SK-N-SH treated with all-trans-retinoic acid at 6 μM for 48 hours (cell line): ENCODE data around the gene NR2E3.

Source experiments
- ATAC-seq: fragments of 200-7000 bp; cut with Tn5 transposase; 3 replicates; pipeline ENCODE4 v1.9.1; 2020; ENCODE audit warnings: mild to moderate bottlenecking, moderate library complexity
- ARNTL ChIP-seq: fragments of 450-650 bp; formaldehyde crosslinking; IDR thresholded peaks from 2 replicates; pipeline ENCODE4 v1.5.0; 2020; ENCODE audit warnings: low read depth, mild to moderate bottlenecking, moderate library complexity, borderline replicate concordance
- CREB5 ChIP-seq: fragments of 250-450 bp; sonication (Bioruptor Pico); IDR thresholded peaks from 2 replicates; pipeline ENCODE4 v1.5.1; 2020; ENCODE audit warnings: low read depth, mild to moderate bottlenecking, moderate library complexity
- CSDC2 ChIP-seq: fragments of 250-450 bp; sonication (Bioruptor Pico); IDR thresholded peaks from 2 replicates; pipeline ENCODE4 v1.5.0; 2020; ENCODE audit warnings: mild to moderate bottlenecking, moderate library complexity
- CSRNP3 ChIP-seq: fragments of 250-450 bp; sonication (Bioruptor Pico); IDR thresholded peaks from 2 replicates; pipeline ENCODE4 v1.5.1; 2021; ENCODE audit warnings: mild to moderate bottlenecking, moderate library complexity
- ESRRG ChIP-seq: fragments of 250-450 bp; sonication (Bioruptor Pico); IDR thresholded peaks from 2 replicates; pipeline ENCODE4 v1.6.1; 2021; ENCODE audit warnings: mild to moderate bottlenecking
- GLIS3 ChIP-seq: fragments of 250-450 bp; sonication (Bioruptor Pico); IDR thresholded peaks from 2 replicates; pipeline ENCODE4 v1.5.0; 2020; ENCODE audit warnings: mild to moderate bottlenecking, moderate library complexity
- ISL1 ChIP-seq: fragments of 250-450 bp; sonication (Bioruptor Pico); IDR thresholded peaks from 2 replicates; pipeline ENCODE4 v2.1.2; 2022; ENCODE audit warnings: mild to moderate bottlenecking, moderate library complexity
- OSR1 ChIP-seq: fragments of 250-450 bp; sonication (Bioruptor Pico); IDR thresholded peaks from 2 replicates; pipeline ENCODE4 v1.8.0; 2022; ENCODE audit warnings: moderate library complexity, mild to moderate bottlenecking, inconsistent platforms
- PATZ1 ChIP-seq: fragments of 250-450 bp; sonication (Bioruptor Pico); IDR thresholded peaks from 2 replicates; pipeline ENCODE4 v1.8.0; 2020; ENCODE audit warnings: mild to moderate bottlenecking, moderate library complexity, borderline replicate concordance
- PPARA ChIP-seq: fragments of 250-450 bp; sonication (Bioruptor Pico); IDR thresholded peaks from 2 replicates; pipeline ENCODE4 v1.5.0; 2020; ENCODE audit warnings: mild to moderate bottlenecking, borderline replicate concordance
- RARB ChIP-seq: fragments of 250-450 bp; sonication (Bioruptor Pico); IDR thresholded peaks from 2 replicates; pipeline ENCODE4 v1.8.0; 2021; ENCODE audit warnings: mild to moderate bottlenecking, moderate library complexity
- SNAI2 ChIP-seq: fragments of 250-450 bp; sonication (Bioruptor Pico); IDR thresholded peaks from 2 replicates; pipeline ENCODE4 v1.5.0; 2020; ENCODE audit warnings: mild to moderate bottlenecking, moderate library complexity
- TCF4 ChIP-seq: fragments of 250-450 bp; sonication (Bioruptor Pico); IDR thresholded peaks from 2 replicates; pipeline ENCODE4 v1.8.0; 2021; ENCODE audit warnings: mild to moderate bottlenecking, moderate library complexity, borderline replicate concordance
- TOX ChIP-seq: fragments of 250-450 bp; sonication (Bioruptor Pico); IDR thresholded peaks from 2 replicates; pipeline ENCODE4 v1.8.0; 2021; ENCODE audit warnings: mild to moderate bottlenecking, moderate library complexity, borderline replicate concordance
- TSHZ2 ChIP-seq: fragments of 250-450 bp; sonication (Bioruptor Pico); IDR thresholded peaks from 2 replicates; pipeline ENCODE4 v1.5.0; 2020; ENCODE audit warnings: mild to moderate bottlenecking, moderate library complexity
- ZC3H10 ChIP-seq: fragments of 250-450 bp; sonication (Bioruptor Pico); IDR thresholded peaks from 2 replicates; pipeline ENCODE4 v1.5.1; 2021; ENCODE audit warnings: mild to moderate bottlenecking, moderate library complexity
- ZFP3 ChIP-seq: fragments of 250-450 bp; sonication (Bioruptor Pico); IDR thresholded peaks from 2 replicates; pipeline ENCODE4 v1.5.0; 2020; ENCODE audit warnings: mild to moderate bottlenecking, moderate library complexity
- ZFP30 ChIP-seq: fragments of 450-650 bp; formaldehyde crosslinking; IDR thresholded peaks from 2 replicates; pipeline ENCODE4 v1.5.0; 2022; ENCODE audit warnings: mild to moderate bottlenecking, moderate library complexity
- ZNF565 ChIP-seq: fragments of 450-650 bp; formaldehyde crosslinking; conservative IDR thresholded peaks from 2 replicates; pipeline ENCODE4 v1.5.0; 2020; ENCODE audit warnings: low read depth, mild to moderate bottlenecking, moderate library complexity
- ZNF70 ChIP-seq: fragments of 450-650 bp; formaldehyde crosslinking; IDR thresholded peaks from 2 replicates; pipeline ENCODE4 v1.5.0; 2020; ENCODE audit warnings: mild to moderate bottlenecking, moderate library complexity
- ZNF8 ChIP-seq: fragments of 450-650 bp; formaldehyde crosslinking; IDR thresholded peaks from 2 replicates; pipeline ENCODE4 v1.5.0; 2020; ENCODE audit warnings: mild to moderate bottlenecking, moderate library complexity

NR2E3 gene

GRCh38 chr15:71789616-71790015 lies 20.7 kb upstream of the NR2E3 start:
- TF ChIP-seq CSRNP3 (CRISPR knock-in tag) (no peak), PATZ1 (no peak), ZFP3 (no peak), RARB (no peak), ZNF8 (CRISPR knock-in tag) (no peak), CSDC2 (CRISPR knock-in tag) (no peak), ZNF70 (CRISPR knock-in tag) (no peak), ISL1 (no peak), TSHZ2 (CRISPR knock-in tag) (no peak)
- TF ChIP-seq, all 23 proteins: peak for 0
- ATAC-seq = no peak

- ATAC-seq = peak; percentile 72
- TF ChIP-seq SNAI2 (CRISPR knock-in tag) = no peak
- no peak for TF ChIP-seq ISL1
- no peak for TF ChIP-seq TCF4
- no peak for TF ChIP-seq PPARA (CRISPR knock-in tag)
- TF ChIP-seq CSDC2 (CRISPR knock-in tag) = no peak
- TF ChIP-seq CREB5 (CRISPR knock-in tag) = no peak
- TF ChIP-seq TOX (CRISPR knock-in tag) = no peak
- no peak for TF ChIP-seq PATZ1
- TF ChIP-seq ZFP30 (CRISPR knock-in tag) = no peak
- no peak for TF ChIP-seq ZNF70 (CRISPR knock-in tag)
- TF ChIP-seq ZC3H10 (CRISPR knock-in tag) = no peak
Measured at GRCh38 chr15:71790081-71790480, 20.3 kb upstream of the NR2E3 start.

- TF ChIP-seq ESRRG (no peak), OSR1 (no peak), CSDC2 (CRISPR knock-in tag) (no peak), CSRNP3 (CRISPR knock-in tag) (no peak), RARB (no peak), PATZ1 (no peak), ZNF70 (CRISPR knock-in tag) (no peak), SNAI2 (CRISPR knock-in tag) (no peak), ZFP3 (no peak), ZC3H10 (CRISPR knock-in tag) (no peak), GLIS3 (no peak), PPARA (CRISPR knock-in tag) (no peak), ZNF565 (no peak), TOX (CRISPR knock-in tag) (no peak), ISL1 (no peak), TCF4 (no peak), TSHZ2 (CRISPR knock-in tag) (no peak), ARNTL (CRISPR knock-in tag) (no peak)
- ATAC-seq = no peak; the same call in 2 of the 3 replicates
Measured at GRCh38 chr15:71791975-71792374, 18.4 kb upstream of the NR2E3 start.
